Measurements from ENCODE around the gene AKR1C3.

AKR1C3 gene

DNA sequence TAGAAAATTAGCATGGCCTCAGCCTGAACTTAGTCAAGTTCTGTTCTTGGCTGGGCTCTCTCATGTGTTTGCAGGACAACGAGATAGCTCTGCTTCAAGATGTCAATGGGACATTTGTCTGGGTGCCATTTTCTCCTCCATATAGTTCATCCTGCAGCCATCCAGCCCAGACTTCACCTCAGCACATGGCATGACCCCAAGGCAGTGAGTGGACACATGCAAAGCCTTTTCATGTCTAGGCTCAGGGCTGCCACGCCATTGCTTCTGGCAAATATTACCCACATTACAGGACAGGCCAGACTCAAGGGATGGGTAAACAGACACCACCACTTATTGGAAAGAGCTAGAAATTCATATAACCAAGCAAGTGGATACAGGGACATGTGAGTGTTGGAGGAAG lies 9.3 kb downstream of the AKR1C3 start:
- no peak overlapping the region for H2BK5ac ChIP-seq (ENCODE audit: low read length)
- H3K4ac ChIP-seq (ENCODE audit: low read depth, low read length) = no peak overlapping the region
- no peak overlapping the region for H3K23ac ChIP-seq (ENCODE audit: low read length)
- H3K27ac ChIP-seq (ENCODE audit: low read depth, low read length) = no peak overlapping the region
- no peak overlapping the region for H2AK5ac ChIP-seq (ENCODE audit: low read length)
- H3K79me2 ChIP-seq (ENCODE audit: control insufficient read depth, insufficient read depth, low read length) = no peaks in the 10 kb centered on the region
- no peak overlapping the region for H2BK120ac ChIP-seq (ENCODE audit: low read depth, low read length)
- no peak overlapping the region for H3K4me2 ChIP-seq (ENCODE audit: low read length)
- DNase-seq = no peak
- H3K4me1 ChIP-seq (ENCODE audit: control insufficient read depth, low read depth, low read length) = no peaks in the 10 kb centered on the region
- no peak overlapping the region for H3K9ac ChIP-seq (ENCODE audit: low read length)
- no peak overlapping the region for H3K18ac ChIP-seq (ENCODE audit: low read length)
- no peak overlapping the region for H3K4me3 ChIP-seq (ENCODE audit: low read length)
- no peaks in the 10 kb centered on the region for H3K27me3 ChIP-seq (ENCODE audit: insufficient read depth, low read length, poor library complexity)
- H3K79me1 ChIP-seq (ENCODE audit: low read length) = no peaks in the 10 kb centered on the region
- H2BK15ac ChIP-seq (replicated peaks; ENCODE audit: low read depth) = no peak overlapping the region
- no peak overlapping the region for H3K56ac ChIP-seq (ENCODE audit: low read length)
- H3K36me3 ChIP-seq (ENCODE audit: control insufficient read depth, insufficient read depth, low read length) = no peaks in the 10 kb centered on the region
- no CpG with 5 or more reads among the region's 2 CpGs for WGBS (ENCODE audit: extremely low coverage, insufficient coverage, low lambda C conversion rate)
- H4K8ac ChIP-seq (ENCODE audit: low read depth, low read length) = no peak overlapping the region
- no peak overlapping the region for H4K5ac ChIP-seq (ENCODE audit: low read length)

DNA sequence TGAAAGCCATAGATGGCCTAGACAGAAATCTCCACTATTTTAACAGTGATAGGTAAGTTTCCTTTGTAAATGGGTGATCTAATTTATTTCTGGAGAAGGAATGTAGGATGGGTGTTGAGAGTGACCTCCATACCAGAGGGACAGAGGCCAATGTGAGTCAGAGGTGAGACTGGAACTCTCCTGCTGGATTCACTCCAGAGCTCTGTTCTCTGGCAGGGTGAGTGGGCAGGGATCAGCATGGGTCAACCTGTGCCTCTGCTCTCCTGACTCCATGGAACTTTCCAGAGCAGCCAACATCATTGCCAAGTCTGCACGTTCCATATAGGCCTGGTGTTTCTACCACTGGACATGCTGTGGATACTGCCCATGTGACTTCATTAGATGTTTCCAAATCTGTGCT lies 11.4 kb downstream of the AKR1C3 start:
- Histone ChIP-seq H2BK15ac (replicated peaks; ENCODE audit: low read depth) (no peak overlapping the region), H3K23ac (ENCODE audit: low read length) (no peak overlapping the region), H3K4me1 (ENCODE audit: control insufficient read depth, low read depth, low read length) (no peaks in the 10 kb centered on the region), H2BK5ac (ENCODE audit: low read length) (no peak overlapping the region), H3K36me3 (ENCODE audit: control insufficient read depth, insufficient read depth, low read length) (no peaks in the 10 kb centered on the region), H3K79me2 (ENCODE audit: control insufficient read depth, insufficient read depth, low read length) (no peaks in the 10 kb centered on the region), H3K4me2 (ENCODE audit: low read length) (no peak overlapping the region), H3K4ac (ENCODE audit: low read depth, low read length) (no peak overlapping the region), H2BK120ac (ENCODE audit: low read depth, low read length) (no peak overlapping the region), H3K27me3 (ENCODE audit: insufficient read depth, low read length, poor library complexity) (no peaks in the 10 kb centered on the region), H3K4me3 (ENCODE audit: low read length) (no peak overlapping the region), H3K18ac (ENCODE audit: low read length) (no peak overlapping the region), H4K8ac (ENCODE audit: low read depth, low read length) (no peak overlapping the region), H3K79me1 (ENCODE audit: low read length) (no peaks in the 10 kb centered on the region), H3K27ac (ENCODE audit: low read depth, low read length) (no peak overlapping the region), H3K9ac (ENCODE audit: low read length) (no peak overlapping the region), H4K5ac (ENCODE audit: low read length) (no peak overlapping the region), H3K56ac (ENCODE audit: low read length) (no peak overlapping the region), H2AK5ac (ENCODE audit: low read length) (no peak overlapping the region)
- WGBS (ENCODE audit: extremely low coverage, insufficient coverage, low lambda C conversion rate) = no CpG with 5 or more reads among the region's 1 CpG
- no peak for DNase-seq

DNA sequence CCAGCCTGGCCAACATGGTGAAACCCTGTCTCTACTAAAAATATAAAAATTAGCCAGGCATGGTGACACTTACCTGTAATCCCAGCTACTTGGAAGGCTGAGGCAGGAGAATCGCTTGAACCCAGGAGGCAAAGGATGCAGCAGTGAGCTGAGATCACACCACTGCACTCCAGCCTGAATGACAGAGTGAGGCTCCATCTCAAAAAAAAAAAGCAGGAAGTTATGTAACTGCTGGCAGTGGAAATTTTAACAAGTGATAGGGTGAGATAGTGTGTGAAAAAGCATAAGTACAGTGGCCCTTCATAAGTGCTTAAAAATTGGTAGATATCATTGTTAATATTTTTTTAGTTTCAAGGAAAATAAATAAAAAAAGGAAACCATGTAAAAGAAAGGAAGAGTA lies 12.3 kb downstream of the AKR1C3 start:
- no peak overlapping the region for H3K23ac ChIP-seq (ENCODE audit: low read length)
- no peak overlapping the region for H4K5ac ChIP-seq (ENCODE audit: low read length)
- H2BK120ac ChIP-seq (ENCODE audit: low read depth, low read length) = no peak overlapping the region
- no peak overlapping the region for H3K9ac ChIP-seq (ENCODE audit: low read length)
- no peak overlapping the region for H3K4me2 ChIP-seq (ENCODE audit: low read length)
- H3K4me1 ChIP-seq (ENCODE audit: control insufficient read depth, low read depth, low read length) = no peaks in the 10 kb centered on the region
- no peak overlapping the region for H3K56ac ChIP-seq (ENCODE audit: low read length)
- WGBS (ENCODE audit: extremely low coverage, insufficient coverage, low lambda C conversion rate) = no CpG with 5 or more reads among the region's 1 CpG
- H2BK5ac ChIP-seq (ENCODE audit: low read length) = no peak overlapping the region
- no peak overlapping the region for H4K8ac ChIP-seq (ENCODE audit: low read depth, low read length)
- H2BK15ac ChIP-seq (replicated peaks; ENCODE audit: low read depth) = no peak overlapping the region
- no peaks in the 10 kb centered on the region for H3K36me3 ChIP-seq (ENCODE audit: control insufficient read depth, insufficient read depth, low read length)
- DNase-seq = no peak
- H2AK5ac ChIP-seq (ENCODE audit: low read length) = no peak overlapping the region
- H3K27ac ChIP-seq (ENCODE audit: low read depth, low read length) = no peak overlapping the region
- H3K4ac ChIP-seq (ENCODE audit: low read depth, low read length) = no peak overlapping the region
- H3K79me2 ChIP-seq (ENCODE audit: control insufficient read depth, insufficient read depth, low read length) = no peaks in the 10 kb centered on the region
- H3K18ac ChIP-seq (ENCODE audit: low read length) = no peak overlapping the region
- no peak overlapping the region for H3K4me3 ChIP-seq (ENCODE audit: low read length)
- no peaks in the 10 kb centered on the region for H3K79me1 ChIP-seq (ENCODE audit: low read length)
- H3K27me3 ChIP-seq (ENCODE audit: insufficient read depth, low read length, poor library complexity) = no peaks in the 10 kb centered on the region

DNA sequence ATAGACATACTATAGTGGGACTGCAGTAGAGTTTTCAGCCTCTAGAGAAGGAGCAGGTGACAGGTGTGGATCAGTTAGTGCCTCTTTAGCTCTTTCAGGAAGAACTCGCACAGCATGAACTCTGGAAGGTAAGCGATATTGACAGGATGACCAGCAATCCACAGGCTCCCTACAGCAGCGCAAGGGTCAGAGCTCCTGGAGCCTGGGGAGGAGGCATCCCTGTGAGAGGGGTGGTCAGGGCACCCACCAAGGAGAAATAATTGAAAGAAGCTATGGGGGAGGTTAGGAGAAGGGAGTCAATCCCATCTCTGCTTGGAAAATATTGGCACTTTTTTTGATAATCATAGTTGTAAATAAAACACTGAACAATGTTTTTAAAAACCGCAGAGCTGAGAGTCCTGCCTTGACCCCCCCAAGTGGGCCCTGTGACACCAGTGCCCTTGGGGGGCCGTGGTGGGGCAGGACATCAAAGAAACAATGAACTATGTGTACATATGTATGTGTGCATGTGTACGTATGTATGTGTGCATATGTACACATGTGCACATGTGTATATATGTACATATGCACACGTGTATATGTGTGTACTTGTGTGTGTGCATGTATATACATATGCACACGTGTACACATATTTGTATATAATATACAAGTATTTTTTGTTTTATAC lies 13.8 kb downstream of the AKR1C3 start:
- DNase-seq = no peak
- no peaks in the 10 kb centered on the region for H3K79me1 ChIP-seq (ENCODE audit: low read length)
- no peak overlapping the region for H2BK15ac ChIP-seq (replicated peaks; ENCODE audit: low read depth)
- no peaks in the 10 kb centered on the region for H3K27me3 ChIP-seq (ENCODE audit: insufficient read depth, low read length, poor library complexity)
- H4K5ac ChIP-seq (ENCODE audit: low read length) = no peak overlapping the region
- H3K56ac ChIP-seq (ENCODE audit: low read length) = no peak overlapping the region
- WGBS (ENCODE audit: extremely low coverage, insufficient coverage, low lambda C conversion rate) = no CpG with 5 or more reads among the region's 8 CpGs
- H2BK120ac ChIP-seq (ENCODE audit: low read depth, low read length) = no peak overlapping the region
- no peak overlapping the region for H3K18ac ChIP-seq (ENCODE audit: low read length)
- no peak overlapping the region for H2AK5ac ChIP-seq (ENCODE audit: low read length)
- no peak overlapping the region for H3K23ac ChIP-seq (ENCODE audit: low read length)
- no peak overlapping the region for H3K4me3 ChIP-seq (ENCODE audit: low read length)
- H2BK5ac ChIP-seq (ENCODE audit: low read length) = no peak overlapping the region
- H3K27ac ChIP-seq (ENCODE audit: low read depth, low read length) = no peak overlapping the region
- no peak overlapping the region for H4K8ac ChIP-seq (ENCODE audit: low read depth, low read length)
- no peaks in the 10 kb centered on the region for H3K36me3 ChIP-seq (ENCODE audit: control insufficient read depth, insufficient read depth, low read length)
- H3K4ac ChIP-seq (ENCODE audit: low read depth, low read length) = no peak overlapping the region
- no peak overlapping the region for H3K9ac ChIP-seq (ENCODE audit: low read length)
- H3K4me1 ChIP-seq (ENCODE audit: control insufficient read depth, low read depth, low read length) = no peaks in the 10 kb centered on the region
- H3K4me2 ChIP-seq (ENCODE audit: low read length) = no peak overlapping the region
- no peaks in the 10 kb centered on the region for H3K79me2 ChIP-seq (ENCODE audit: control insufficient read depth, insufficient read depth, low read length)

DNA sequence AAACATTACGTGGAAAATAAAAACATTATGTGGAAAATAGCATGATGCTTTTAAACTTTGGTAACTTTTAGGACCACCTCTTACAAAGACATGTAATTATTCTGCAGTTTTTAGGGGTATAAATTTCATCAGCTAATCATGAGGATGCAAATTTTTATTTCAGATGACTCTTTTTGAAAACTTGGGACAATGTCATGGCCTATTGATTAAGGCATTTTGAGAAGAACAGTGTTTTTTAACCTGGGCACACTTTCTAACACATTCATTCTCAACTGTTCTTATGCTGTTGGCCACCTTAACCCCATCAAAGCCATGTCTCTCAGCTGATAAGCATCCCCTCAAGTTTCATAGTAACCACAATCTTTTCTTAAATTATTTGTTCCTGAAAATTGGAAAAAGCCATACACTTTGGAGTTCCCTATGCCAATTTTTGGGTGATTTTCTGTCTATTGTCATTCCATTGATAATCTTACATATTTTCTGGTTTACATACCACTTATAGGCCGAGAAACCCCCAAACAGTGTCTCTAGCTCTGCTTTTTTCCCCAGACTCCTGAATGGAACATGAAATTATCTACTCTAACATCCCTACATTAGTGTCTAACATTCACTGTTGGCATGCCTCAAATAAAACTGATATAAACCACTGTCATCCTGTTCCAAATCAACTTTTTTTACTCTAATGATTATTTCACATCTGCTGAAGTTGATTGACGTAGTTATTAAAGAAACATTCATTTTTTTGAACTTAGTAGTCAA lies 14.6 kb downstream of the AKR1C3 start:
- H3K56ac ChIP-seq (ENCODE audit: low read length) = no peak overlapping the region
- WGBS (ENCODE audit: extremely low coverage, insufficient coverage, low lambda C conversion rate) = no CpG with 5 or more reads among the region's 3 CpGs

More for the DNA sequence above, 14.6 kb downstream of the AKR1C3 start:
- H2BK5ac ChIP-seq (ENCODE audit: low read length) = no peak overlapping the region
- no peaks in the 10 kb centered on the region for H3K4me1 ChIP-seq (ENCODE audit: control insufficient read depth, low read depth, low read length)
- H3K9ac ChIP-seq (ENCODE audit: low read length) = no peak overlapping the region
- H2AK5ac ChIP-seq (ENCODE audit: low read length) = no peak overlapping the region
- no peak overlapping the region for H4K5ac ChIP-seq (ENCODE audit: low read length)
- no peak overlapping the region for H2BK120ac ChIP-seq (ENCODE audit: low read depth, low read length)
- H3K18ac ChIP-seq (ENCODE audit: low read length) = no peak overlapping the region
- no peak overlapping the region for H3K4me2 ChIP-seq (ENCODE audit: low read length)
- no peak overlapping the region for H3K4me3 ChIP-seq (ENCODE audit: low read length)
- H3K79me2 ChIP-seq (ENCODE audit: control insufficient read depth, insufficient read depth, low read length) = no peaks in the 10 kb centered on the region
- no peak overlapping the region for H3K4ac ChIP-seq (ENCODE audit: low read depth, low read length)
- H3K79me1 ChIP-seq (ENCODE audit: low read length) = no peaks in the 10 kb centered on the region
- no peak overlapping the region for H3K27ac ChIP-seq (ENCODE audit: low read depth, low read length)
- H3K36me3 ChIP-seq (ENCODE audit: control insufficient read depth, insufficient read depth, low read length) = no peaks in the 10 kb centered on the region
- no peak for DNase-seq
- H3K23ac ChIP-seq (ENCODE audit: low read length) = no peak overlapping the region
- no peak overlapping the region for H4K8ac ChIP-seq (ENCODE audit: low read depth, low read length)
- H3K27me3 ChIP-seq (ENCODE audit: insufficient read depth, low read length, poor library complexity) = no peaks in the 10 kb centered on the region
- no peak overlapping the region for H2BK15ac ChIP-seq (replicated peaks; ENCODE audit: low read depth)

All from mesendoderm (in vitro differentiated cells).